DOHH2 (cell line): ENCODE data around the gene SCN10A.

Source experiments
- H3F3A ChIP-seq: fragments of 200-600 bp; sonication (generic), shearing (Covaris generic); 2 replicates; pipeline ENCODE4 v1.6.0; 2016; ENCODE audit warnings: antibody characterized with exemption, mild to moderate bottlenecking; ENCODE audit not compliant: control insufficient read depth, insufficient read depth
- H3K27ac ChIP-seq: fragments of 200-600 bp; sonication (generic); 2 replicates; pipeline ENCODE4 v1.5.1; 2014; ENCODE audit warnings: low read depth, mild to moderate bottlenecking, low read length, moderate library complexity
- H3K27me3 ChIP-seq: fragments of 200-600 bp; sonication (generic); 2 replicates; pipeline ENCODE4 v1.6.1; 2014; ENCODE audit warnings: mild to moderate bottlenecking, low read length, mixed read lengths; ENCODE audit not compliant: control insufficient read depth
- H3K36me3 ChIP-seq: fragments of 200-600 bp; sonication (generic); 2 replicates; pipeline ENCODE4 v1.6.1; 2014; ENCODE audit warnings: mild to moderate bottlenecking, low read length, moderate library complexity, mixed read lengths; ENCODE audit not compliant: control insufficient read depth
- H3K4me1 ChIP-seq: fragments of 200-600 bp; sonication (generic); 2 replicates; pipeline ENCODE4 v1.6.1; 2014; ENCODE audit warnings: mild to moderate bottlenecking, low read length, mixed read lengths; ENCODE audit not compliant: control insufficient read depth
- H3K4me2 ChIP-seq: fragments of 200-600 bp; sonication (generic); 2 replicates; pipeline ENCODE4 v1.6.0; 2014; ENCODE audit warnings: mild to moderate bottlenecking, low read length, moderate library complexity
- H3K4me3 ChIP-seq: fragments of 200-600 bp; sonication (generic); 2 replicates; pipeline ENCODE4 v1.5.1; 2014; ENCODE audit warnings: mild to moderate bottlenecking, low read length, mixed read lengths
- H3K79me2 ChIP-seq: fragments of 200-600 bp; sonication (generic); 2 replicates; pipeline ENCODE4 v1.6.1; 2014; ENCODE audit warnings: mild to moderate bottlenecking, low read length, mixed read lengths; ENCODE audit not compliant: control insufficient read depth
- H3K9me2 ChIP-seq: fragments of 200-600 bp; sonication (generic); replicated peaks from 2 replicates; pipeline ENCODE4 v1.6.1; 2014; ENCODE audit warnings: mild to moderate bottlenecking, low read length, mixed read lengths; ENCODE audit not compliant: control insufficient read depth
- H3K9me3 ChIP-seq: fragments of 200-600 bp; sonication (generic); 2 replicates; pipeline ENCODE4 v1.6.1; 2014; ENCODE audit warnings: antibody characterized with exemption, low read length, mixed read lengths; ENCODE audit not compliant: control insufficient read depth, insufficient read depth
- H4K20me1 ChIP-seq: fragments of 200-600 bp; sonication (generic); 2 replicates; pipeline ENCODE4 v1.6.0; 2014; ENCODE audit warnings: low read depth, mild to moderate bottlenecking, antibody characterized with exemption, low read length, moderate library complexity; ENCODE audit not compliant: control insufficient read depth, insufficient read depth
- CTCF ChIP-seq: fragments of 200-600 bp; sonication (generic); IDR thresholded peaks from one replicate; pipeline ENCODE4 v1.5.1; 2014; ENCODE audit warnings: antibody characterized with exemption, mild to moderate bottlenecking, low read depth, low read length; ENCODE audit not compliant: poor library complexity, severe bottlenecking

Gene SCN10A

DNA sequence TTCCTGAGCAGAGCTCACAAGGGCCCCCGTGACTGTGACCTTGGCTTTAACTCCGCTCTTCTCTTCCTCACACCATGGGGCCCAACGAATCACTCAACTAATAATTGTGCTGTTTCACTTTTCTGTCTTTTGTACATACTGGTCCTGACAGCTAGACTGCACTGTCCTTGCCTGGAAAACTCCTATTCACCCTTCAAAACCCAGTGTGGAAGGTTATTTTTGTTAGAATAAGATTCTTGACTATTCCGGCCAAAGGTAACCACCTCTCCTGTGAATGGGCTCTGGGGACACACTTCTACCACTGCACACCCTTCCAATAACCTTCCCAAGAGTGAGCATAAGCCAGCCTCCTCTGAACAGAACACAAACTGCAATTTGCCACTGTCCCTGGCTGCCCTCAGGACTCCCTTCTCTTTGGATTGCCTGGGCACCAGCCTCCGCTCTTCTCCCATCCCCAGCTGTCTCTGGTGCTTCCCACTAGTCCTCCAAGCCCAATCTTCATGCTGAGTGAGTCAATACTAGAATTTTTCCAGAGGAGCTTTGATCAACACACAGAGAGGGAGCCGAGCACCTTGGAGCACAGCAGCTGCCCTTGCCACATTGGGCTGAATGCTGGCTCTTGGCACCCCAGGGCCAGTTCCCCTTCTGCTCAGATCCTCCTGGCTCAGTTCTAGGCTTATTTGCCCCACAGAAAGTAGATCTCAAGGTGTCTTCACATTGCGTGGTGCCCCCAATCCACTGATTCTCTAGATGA lies 168.6 kb downstream of the SCN10A start:
- Histone ChIP-seq H3K4me1 (no peaks in the 10 kb centered on the region; the same call in 1 of the 2 replicates), H3K27ac (no peak overlapping the region), H3K79me2 (no peaks in the 10 kb centered on the region), H3K9me2 (no peaks in the 10 kb centered on the region), H3K27me3 (peaks cover 14% of the 10 kb centered on the region), H3K9me3 (no peaks in the 10 kb centered on the region), H4K20me1 (no peaks in the 10 kb centered on the region), H3F3A (0 out of 2 replicates have a peak, but pooled peaks cover 3% of the 10 kb centered on the region), H3K4me3 (no peak overlapping the region), H3K4me2 (no peak overlapping the region), H3K36me3 (no peaks in the 10 kb centered on the region)
- TF ChIP-seq CTCF: no peak
